ENCODE data around the gene GPR27.

Gene GPR27

GRCh38 chr3:71760140-71760539 lies 6.5 kb downstream of the GPR27 start:
- TF ChIP-seq POLR2AphosphoS5 (IDR thresholded peaks at IDR 0.05; ENCODE audit: low read depth, low read length) (no peak), POU2F2 (IDR thresholded peaks at IDR 0.05; ENCODE audit: low read depth, low read length) (no peak), PAX5 (IDR thresholded peaks at IDR 0.05; ENCODE audit: insufficient read depth, low read length, severe bottlenecking) (no peak), SPI1 (IDR thresholded peaks at IDR 0.05; ENCODE audit: low read depth, low read length) (no peak), TAF1 (IDR thresholded peaks at IDR 0.05; ENCODE audit: low read depth, low read length) (no peak), POLR2A (IDR thresholded peaks at IDR 0.05; ENCODE audit: low read depth, low read length) (no peak)
- FAIRE-seq (no peak), DNase-seq (ENCODE audit: insufficient read length, low spot score) (no peak)

GRCh38 chr3:71763426-71763825 lies 9.8 kb downstream of the GPR27 start:
- TF ChIP-seq POLR2A (IDR thresholded peaks at IDR 0.05; ENCODE audit: low read depth, low read length) (no peak), POU2F2 (IDR thresholded peaks at IDR 0.05; ENCODE audit: low read depth, low read length) (no peak), SPI1 (IDR thresholded peaks at IDR 0.05; ENCODE audit: low read depth, low read length) (no peak), POLR2AphosphoS5 (IDR thresholded peaks at IDR 0.05; ENCODE audit: low read depth, low read length) (no peak), TAF1 (IDR thresholded peaks at IDR 0.05; ENCODE audit: low read depth, low read length) (no peak), PAX5 (IDR thresholded peaks at IDR 0.05; ENCODE audit: insufficient read depth, low read length, severe bottlenecking) (no peak)
- no peak for DNase-seq (ENCODE audit: insufficient read length, low spot score)
- no peak for FAIRE-seq

GRCh38 chr3:71771126-71771525 lies 17.5 kb downstream of the GPR27 start:
- FAIRE-seq (no peak), DNase-seq (ENCODE audit: insufficient read length, low spot score) (no peak)
- TF ChIP-seq PAX5 (IDR thresholded peaks at IDR 0.05; ENCODE audit: insufficient read depth, low read length, severe bottlenecking) = no peak
- no peak for TF ChIP-seq SPI1 (IDR thresholded peaks at IDR 0.05; ENCODE audit: low read depth, low read length)
- no peak for TF ChIP-seq TAF1 (IDR thresholded peaks at IDR 0.05; ENCODE audit: low read depth, low read length)
- no peak for TF ChIP-seq POLR2AphosphoS5 (IDR thresholded peaks at IDR 0.05; ENCODE audit: low read depth, low read length)

GRCh38 chr3:71771884-71772283 lies 18.2 kb downstream of the GPR27 start:
- DNase-seq (ENCODE audit: insufficient read length, low spot score) (no peak), FAIRE-seq (no peak)
- TF ChIP-seq POLR2A (IDR thresholded peaks at IDR 0.05; ENCODE audit: low read depth, low read length) = no peak
- TF ChIP-seq TAF1 (IDR thresholded peaks at IDR 0.05; ENCODE audit: low read depth, low read length) = no peak
- no peak for TF ChIP-seq POU2F2 (IDR thresholded peaks at IDR 0.05; ENCODE audit: low read depth, low read length)
- no peak for TF ChIP-seq PAX5 (IDR thresholded peaks at IDR 0.05; ENCODE audit: insufficient read depth, low read length, severe bottlenecking)
- TF ChIP-seq SPI1 (IDR thresholded peaks at IDR 0.05; ENCODE audit: low read depth, low read length) = no peak
- no peak for TF ChIP-seq POLR2AphosphoS5 (IDR thresholded peaks at IDR 0.05; ENCODE audit: low read depth, low read length)

- FAIRE-seq (no peak), DNase-seq (ENCODE audit: insufficient read length, low spot score) (no peak)
- TF ChIP-seq POLR2A (IDR thresholded peaks at IDR 0.05; ENCODE audit: low read depth, low read length) = no peak
- TF ChIP-seq TAF1 (IDR thresholded peaks at IDR 0.05; ENCODE audit: low read depth, low read length) = no peak
- no peak for TF ChIP-seq PAX5 (IDR thresholded peaks at IDR 0.05; ENCODE audit: insufficient read depth, low read length, severe bottlenecking)
- no peak for TF ChIP-seq SPI1 (IDR thresholded peaks at IDR 0.05; ENCODE audit: low read depth, low read length)
- no peak for TF ChIP-seq POLR2AphosphoS5 (IDR thresholded peaks at IDR 0.05; ENCODE audit: low read depth, low read length)
- no peak for TF ChIP-seq POU2F2 (IDR thresholded peaks at IDR 0.05; ENCODE audit: low read depth, low read length)
These were observed 22.9 kb downstream of the GPR27 start for GRCh38 chr3:71776538-71776937.

- DNase-seq (ENCODE audit: insufficient read length, low spot score) = no peak
- TF ChIP-seq SPI1 (IDR thresholded peaks at IDR 0.05; ENCODE audit: low read depth, low read length) (no peak), POU2F2 (IDR thresholded peaks at IDR 0.05; ENCODE audit: low read depth, low read length) (no peak), PAX5 (IDR thresholded peaks at IDR 0.05; ENCODE audit: insufficient read depth, low read length, severe bottlenecking) (no peak), TAF1 (IDR thresholded peaks at IDR 0.05; ENCODE audit: low read depth, low read length) (no peak), POLR2AphosphoS5 (IDR thresholded peaks at IDR 0.05; ENCODE audit: low read depth, low read length) (no peak), POLR2A (IDR thresholded peaks at IDR 0.05; ENCODE audit: low read depth, low read length) (no peak)
- FAIRE-seq = no peak
These were observed 24.7 kb downstream of the GPR27 start for GRCh38 chr3:71778353-71778752.

GRCh38 chr3:71779674-71780377 lies 26.2 kb downstream of the GPR27 start:
- FAIRE-seq (no peak), DNase-seq (ENCODE audit: insufficient read length, low spot score) (no peak)
- no peak for TF ChIP-seq SPI1 (IDR thresholded peaks at IDR 0.05; ENCODE audit: low read depth, low read length)

- DNase-seq (ENCODE audit: insufficient read length, low spot score) (no peak), FAIRE-seq (no peak)
- TF ChIP-seq POLR2A (IDR thresholded peaks at IDR 0.05; ENCODE audit: low read depth, low read length) (no peak), POLR2AphosphoS5 (IDR thresholded peaks at IDR 0.05; ENCODE audit: low read depth, low read length) (no peak), TAF1 (IDR thresholded peaks at IDR 0.05; ENCODE audit: low read depth, low read length) (no peak), SPI1 (IDR thresholded peaks at IDR 0.05; ENCODE audit: low read depth, low read length) (no peak), PAX5 (IDR thresholded peaks at IDR 0.05; ENCODE audit: insufficient read depth, low read length, severe bottlenecking) (no peak), POU2F2 (IDR thresholded peaks at IDR 0.05; ENCODE audit: low read depth, low read length) (no peak)
These were observed 26.8 kb downstream of the GPR27 start for GRCh38 chr3:71780430-71780829.

- no peak for TF ChIP-seq POLR2A (IDR thresholded peaks at IDR 0.05; ENCODE audit: low read depth, low read length)
- no peak for TF ChIP-seq SPI1 (IDR thresholded peaks at IDR 0.05; ENCODE audit: low read depth, low read length)
- TF ChIP-seq POU2F2 (IDR thresholded peaks at IDR 0.05; ENCODE audit: low read depth, low read length) = no peak
- TF ChIP-seq TAF1 (IDR thresholded peaks at IDR 0.05; ENCODE audit: low read depth, low read length) = no peak
- TF ChIP-seq PAX5 (IDR thresholded peaks at IDR 0.05; ENCODE audit: insufficient read depth, low read length, severe bottlenecking) = no peak
- no peak for TF ChIP-seq POLR2AphosphoS5 (IDR thresholded peaks at IDR 0.05; ENCODE audit: low read depth, low read length)
- DNase-seq (ENCODE audit: insufficient read length, low spot score) (no peak), FAIRE-seq (no peak)
These were observed 29.5 kb downstream of the GPR27 start for GRCh38 chr3:71783152-71783551.
